Neural crest cell (in vitro differentiated cells): ENCODE results near the gene ABCC2. TPM values are rescaled to one million over a fixed set of nuclear protein-coding genes. Genes with fewer than 3 reads are reported as not detected.

Source experiments
- DNase-seq: peaks from one replicate; pipeline ENCODE4 v3.0.0; 2021; ENCODE audit warnings: low read depth, mixed read lengths, low spot score
- H3K27ac Mint-ChIP-seq: one replicate; pipeline ENCODE4 v1.8.0; 2021; ENCODE audit warnings: mild to moderate bottlenecking, mixed read lengths; ENCODE audit not compliant: unreplicated experiment
- H3K27me3 Mint-ChIP-seq: 2 replicates; pipeline ENCODE4 v1.8.0; 2021; ENCODE audit warnings: low read depth, mild to moderate bottlenecking, mixed read lengths
- H3K36me3 Mint-ChIP-seq: 2 replicates; pipeline ENCODE4 v1.8.0; 2021; ENCODE audit warnings: low read depth, mild to moderate bottlenecking, mixed read lengths
- H3K4me1 Mint-ChIP-seq: 2 replicates; pipeline ENCODE4 v1.8.0; 2021; ENCODE audit warnings: mixed read lengths
- H3K4me3 Mint-ChIP-seq: one replicate; pipeline ENCODE4 v1.8.0; 2021; ENCODE audit warnings: mild to moderate bottlenecking, mixed read lengths
- H3K9me3 Mint-ChIP-seq: 2 replicates; pipeline ENCODE4 v1.8.0; 2021; ENCODE audit warnings: mixed read lengths
- total RNA-seq: library from RNA; stranded (reverse); gene quantifications from 2 replicates; pipeline ENCODE4 v1.2.1, GENCODE V29; 2021
- TF ChIP-seq, protein P1 (sequence below): fragments of 200-600 bp; sonication (generic); conservative IDR thresholded peaks from 2 replicates; pipeline ENCODE4 v1.5.0; 2021; ENCODE audit warnings: antibody characterized with exemption, mild to moderate bottlenecking

The ABCC2 gene
- total RNA-seq, 1 donor from 2014 or later, result 5.9 TPM

DNA sequence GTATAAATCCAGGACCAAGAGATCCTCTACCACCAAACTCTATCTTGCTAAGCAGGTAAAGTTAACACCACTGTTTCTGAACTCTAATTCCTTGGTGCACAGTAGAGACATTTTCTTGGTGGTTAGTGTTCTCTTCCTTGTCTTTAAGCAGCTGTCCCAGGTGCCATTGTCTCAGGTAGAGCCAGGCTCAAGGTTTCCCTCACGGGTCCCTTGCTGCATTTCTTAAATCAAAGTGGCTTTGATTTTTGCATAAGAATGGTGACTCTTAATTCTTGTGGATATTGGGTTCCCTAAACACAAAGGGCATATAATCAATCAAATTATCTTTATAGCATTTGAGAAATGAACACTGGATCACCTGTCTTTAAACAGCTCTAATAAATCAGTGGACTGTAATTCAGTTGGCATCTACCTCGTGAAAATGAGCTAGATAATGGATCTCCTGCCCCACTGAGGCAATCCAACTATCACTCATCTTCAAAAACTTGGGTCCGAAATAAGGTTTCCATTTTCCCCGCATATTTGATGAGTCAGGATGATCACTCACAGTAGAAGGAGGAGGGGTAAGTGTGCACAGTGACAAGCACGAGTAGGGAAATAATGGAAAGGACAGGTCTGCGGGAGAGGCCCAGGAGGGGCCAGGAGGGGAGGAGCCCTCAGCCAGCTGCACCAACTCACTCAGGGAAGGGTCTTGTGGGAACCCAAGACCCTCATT lies 2.4 kb downstream of the ABCC2 start:
- Mint-ChIP-seq H3K27ac (no peak overlapping the region), H3K4me1 (peaks cover 29% of the 10 kb centered on the region), H3K9me3 (peaks cover 3% of the 10 kb centered on the region), H3K4me3 (no peak overlapping the region), H3K27me3 (no peaks in the 10 kb centered on the region), H3K36me3 (no peaks in the 10 kb centered on the region)
- TF ChIP-seq, protein P1, sequence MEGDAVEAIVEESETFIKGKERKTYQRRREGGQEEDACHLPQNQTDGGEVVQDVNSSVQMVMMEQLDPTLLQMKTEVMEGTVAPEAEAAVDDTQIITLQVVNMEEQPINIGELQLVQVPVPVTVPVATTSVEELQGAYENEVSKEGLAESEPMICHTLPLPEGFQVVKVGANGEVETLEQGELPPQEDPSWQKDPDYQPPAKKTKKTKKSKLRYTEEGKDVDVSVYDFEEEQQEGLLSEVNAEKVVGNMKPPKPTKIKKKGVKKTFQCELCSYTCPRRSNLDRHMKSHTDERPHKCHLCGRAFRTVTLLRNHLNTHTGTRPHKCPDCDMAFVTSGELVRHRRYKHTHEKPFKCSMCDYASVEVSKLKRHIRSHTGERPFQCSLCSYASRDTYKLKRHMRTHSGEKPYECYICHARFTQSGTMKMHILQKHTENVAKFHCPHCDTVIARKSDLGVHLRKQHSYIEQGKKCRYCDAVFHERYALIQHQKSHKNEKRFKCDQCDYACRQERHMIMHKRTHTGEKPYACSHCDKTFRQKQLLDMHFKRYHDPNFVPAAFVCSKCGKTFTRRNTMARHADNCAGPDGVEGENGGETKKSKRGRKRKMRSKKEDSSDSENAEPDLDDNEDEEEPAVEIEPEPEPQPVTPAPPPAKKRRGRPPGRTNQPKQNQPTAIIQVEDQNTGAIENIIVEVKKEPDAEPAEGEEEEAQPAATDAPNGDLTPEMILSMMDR, result no peak
- DNase-seq, result no peak

DNA sequence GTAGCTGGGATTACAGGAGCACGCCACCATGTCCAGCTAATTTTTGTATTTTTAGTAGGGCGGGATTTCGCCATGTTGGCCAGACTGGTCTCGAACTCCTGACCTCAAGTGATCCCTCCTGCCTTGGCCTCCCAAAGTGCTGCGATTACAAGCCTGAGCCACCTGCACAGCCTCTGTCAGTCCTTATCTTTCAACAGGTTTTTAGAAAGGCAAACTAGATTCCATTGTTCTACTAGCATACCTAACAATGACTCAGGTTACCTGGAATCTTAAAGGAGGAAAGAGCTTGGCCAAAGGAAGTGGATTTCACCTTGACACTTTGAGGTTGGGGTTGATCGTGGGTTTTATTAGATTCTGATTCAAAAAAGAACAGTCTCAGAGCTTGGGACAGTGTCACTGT lies 3.2 kb downstream of the ABCC2 start:
- Mint-ChIP-seq H3K27me3 (no peaks in the 10 kb centered on the region), H3K4me3 (no peak overlapping the region), H3K27ac (no peak overlapping the region), H3K4me1 (peaks cover 21% of the 10 kb centered on the region), H3K9me3 (peaks cover 3% of the 10 kb centered on the region), H3K36me3 (no peaks in the 10 kb centered on the region)
- TF ChIP-seq, protein P1, result no peak
- no peak for DNase-seq

DNA sequence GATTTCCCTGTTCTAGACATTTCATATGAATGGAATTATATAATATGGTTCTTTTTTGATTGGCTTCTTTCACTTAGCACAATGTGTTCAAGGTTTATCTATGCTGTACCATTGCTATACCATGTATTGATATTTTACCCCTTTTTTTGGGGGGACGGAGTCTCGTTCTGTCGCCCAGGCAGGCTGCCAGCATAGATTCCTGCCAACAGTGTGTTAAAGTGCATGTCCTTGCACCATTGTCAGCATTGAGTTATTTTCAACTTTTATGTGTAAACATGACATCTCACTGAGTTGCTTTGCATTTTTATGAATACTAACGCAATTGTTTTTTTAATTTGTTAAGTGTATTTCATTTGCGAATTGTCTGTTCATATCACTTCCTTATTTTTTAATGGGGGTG lies 4.9 kb downstream of the ABCC2 start:
- TF ChIP-seq, protein P1, result no peak
- Mint-ChIP-seq H3K4me3 (no peak overlapping the region), H3K4me1 (peaks cover 10% of the 10 kb centered on the region), H3K36me3 (no peaks in the 10 kb centered on the region), H3K27me3 (no peaks in the 10 kb centered on the region), H3K27ac (no peak overlapping the region), H3K9me3 (peaks cover 3% of the 10 kb centered on the region)
- DNase-seq, result no peak

DNA sequence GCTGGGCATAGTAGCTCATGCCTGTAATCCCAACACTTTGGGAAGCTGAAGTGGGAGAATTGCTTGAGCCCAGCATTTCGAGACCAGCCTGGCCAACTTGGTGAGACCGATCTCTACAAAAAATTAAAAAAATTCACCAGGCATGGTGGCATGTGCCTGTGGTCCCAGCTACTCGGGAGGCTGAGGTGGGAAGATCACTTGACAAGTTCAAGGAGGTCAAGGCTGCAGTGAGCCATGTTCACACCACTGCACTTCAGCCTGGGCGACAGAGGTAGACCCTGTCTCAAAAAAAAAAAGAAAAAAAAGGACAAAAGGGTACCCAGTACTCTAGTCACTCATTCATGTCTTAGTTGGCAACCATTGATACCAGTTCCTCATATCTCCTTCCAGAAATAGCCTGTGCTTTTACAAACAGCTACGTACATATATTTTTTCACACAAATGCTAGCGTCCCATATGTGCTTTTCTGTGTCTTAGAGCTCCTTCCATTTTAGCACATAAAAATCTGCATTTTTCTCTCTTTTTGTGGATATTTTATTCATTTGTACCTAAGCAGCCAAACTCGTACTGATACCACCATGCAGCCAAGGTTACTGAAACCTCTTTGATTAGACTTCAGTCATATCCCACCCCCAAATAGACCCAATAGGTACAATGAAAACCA lies 5.5 kb downstream of the ABCC2 start:
- Mint-ChIP-seq H3K4me1 (peaks cover 4% of the 10 kb centered on the region), H3K27ac (no peak overlapping the region), H3K4me3 (no peak overlapping the region), H3K27me3 (no peaks in the 10 kb centered on the region), H3K36me3 (no peaks in the 10 kb centered on the region), H3K9me3 (peaks cover 3% of the 10 kb centered on the region)
- TF ChIP-seq, protein P1, result no peak
- no peak for DNase-seq

- no peak for DNase-seq
- no peaks in the 10 kb centered on the region for H3K4me1 Mint-ChIP-seq
- peaks cover 3% of the 10 kb centered on the region for H3K9me3 Mint-ChIP-seq
- H3K4me3 Mint-ChIP-seq, result no peak overlapping the region
- H3K36me3 Mint-ChIP-seq, result no peaks in the 10 kb centered on the region
- no peaks in the 10 kb centered on the region for H3K27me3 Mint-ChIP-seq
- TF ChIP-seq, protein P1, result no peak
- H3K27ac Mint-ChIP-seq, result no peak overlapping the region
Measured at GRCh38 chr10:99788598-99789256, 6.3 kb downstream of the ABCC2 start.
